Measurements from ENCODE around the gene GNAS. TPM values are rescaled to one million over a fixed set of nuclear protein-coding genes. Genes with fewer than 3 reads are reported as not detected.
A peak's percentile ranks its signal among the peaks of the same experiment; 100 is the strongest.

The GNAS gene
- total RNA-seq, 1 donor from 2014 or later: 1,173 TPM

DNA sequence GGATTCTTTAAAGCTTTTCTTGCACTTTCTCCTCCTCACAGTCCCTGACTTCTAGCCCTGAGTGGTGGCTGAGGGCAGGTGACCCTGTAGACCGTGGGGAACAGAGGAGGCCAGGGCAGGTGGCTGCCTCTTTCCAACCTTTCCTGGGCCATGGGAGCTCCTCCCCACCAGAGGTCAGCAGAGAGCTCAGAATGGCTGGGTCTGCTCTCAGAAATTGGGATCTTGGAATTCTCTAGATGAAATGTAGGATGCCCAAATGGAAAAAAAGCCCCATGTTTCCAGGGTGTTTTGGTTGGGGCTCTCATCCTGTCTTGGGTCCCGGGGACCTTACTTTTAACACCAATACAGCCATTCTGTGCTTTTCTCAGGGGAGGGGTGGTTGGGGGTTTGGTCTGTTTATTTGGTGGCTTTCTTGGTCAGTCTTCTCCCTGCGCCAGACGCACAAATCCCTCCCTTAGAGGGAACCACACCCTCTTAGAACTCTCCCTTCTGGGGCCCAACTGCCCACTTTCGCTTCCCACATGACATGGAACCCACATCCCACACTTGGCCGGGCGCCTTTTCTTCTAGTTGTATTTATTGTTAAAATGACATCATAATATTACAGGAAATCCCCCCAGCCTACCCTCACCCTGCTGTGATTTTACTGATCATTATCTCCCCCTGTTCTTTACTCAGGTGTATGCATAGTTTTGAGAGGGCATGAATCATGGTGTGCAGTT lies 17.9 kb downstream of the GNAS start:
- no peak overlapping the region for H3K27ac Mint-ChIP-seq (ENCODE audit: unreplicated experiment)
- H3K36me3 Mint-ChIP-seq (ENCODE audit: unreplicated experiment): no peaks in the 10 kb centered on the region
- no peak overlapping the region for H3K4me3 Mint-ChIP-seq (ENCODE audit: unreplicated experiment)
- H3K27me3 Mint-ChIP-seq (ENCODE audit: unreplicated experiment): peaks cover 10% of the 10 kb centered on the region
- TF ChIP-seq CTCF (IDR thresholded peaks at IDR 0.05): peak; percentile 94
- H3K9me3 Mint-ChIP-seq (ENCODE audit: unreplicated experiment): no peaks in the 10 kb centered on the region
- peaks cover 14% of the 10 kb centered on the region for H3K4me1 Mint-ChIP-seq (ENCODE audit: unreplicated experiment)
- no peak for DNase-seq (ENCODE audit: extremely low spot score, unreplicated experiment)

GRCh38 chr20:58871533-58872102 lies 19.1 kb downstream of the GNAS start:
- no peaks in the 10 kb centered on the region for H3K36me3 Mint-ChIP-seq (ENCODE audit: unreplicated experiment)
- H3K27me3 Mint-ChIP-seq (ENCODE audit: unreplicated experiment): peaks cover 4% of the 10 kb centered on the region
- peak; percentile 76 for DNase-seq (ENCODE audit: extremely low spot score, unreplicated experiment)
- TF ChIP-seq CTCF (IDR thresholded peaks at IDR 0.05): no peak
- H3K4me1 Mint-ChIP-seq (ENCODE audit: unreplicated experiment): peaks cover 22% of the 10 kb centered on the region
- no peaks in the 10 kb centered on the region for H3K9me3 Mint-ChIP-seq (ENCODE audit: unreplicated experiment)
- no peak overlapping the region for H3K27ac Mint-ChIP-seq (ENCODE audit: unreplicated experiment)
- H3K4me3 Mint-ChIP-seq (ENCODE audit: unreplicated experiment): no peak overlapping the region

GRCh38 chr20:58874469-58874868 lies 22.0 kb downstream of the GNAS start:
- Mint-ChIP-seq H3K36me3 (ENCODE audit: unreplicated experiment) (no peaks in the 10 kb centered on the region), H3K27me3 (ENCODE audit: unreplicated experiment) (no peaks in the 10 kb centered on the region), H3K9me3 (ENCODE audit: unreplicated experiment) (no peaks in the 10 kb centered on the region), H3K4me1 (ENCODE audit: unreplicated experiment) (peaks cover 20% of the 10 kb centered on the region), H3K4me3 (ENCODE audit: unreplicated experiment) (no peak overlapping the region), H3K27ac (ENCODE audit: unreplicated experiment) (no peak overlapping the region)
- TF ChIP-seq CTCF (IDR thresholded peaks at IDR 0.05): no peak
- no peak for DNase-seq (ENCODE audit: extremely low spot score, unreplicated experiment)

- no peaks in the 10 kb centered on the region for H3K27me3 Mint-ChIP-seq (ENCODE audit: unreplicated experiment)
- no peak for DNase-seq (ENCODE audit: extremely low spot score, unreplicated experiment)
- H3K9me3 Mint-ChIP-seq (ENCODE audit: unreplicated experiment): no peaks in the 10 kb centered on the region
- peaks cover 20% of the 10 kb centered on the region for H3K4me1 Mint-ChIP-seq (ENCODE audit: unreplicated experiment)
- TF ChIP-seq CTCF (IDR thresholded peaks at IDR 0.05): no peak
- H3K4me3 Mint-ChIP-seq (ENCODE audit: unreplicated experiment): no peak overlapping the region
- no peaks in the 10 kb centered on the region for H3K36me3 Mint-ChIP-seq (ENCODE audit: unreplicated experiment)
- H3K27ac Mint-ChIP-seq (ENCODE audit: unreplicated experiment): no peak overlapping the region
These were observed 22.6 kb downstream of the GNAS start for GRCh38 chr20:58875111-58875510.

- DNase-seq (ENCODE audit: extremely low spot score, unreplicated experiment): peak; percentile 19
- TF ChIP-seq CTCF (IDR thresholded peaks at IDR 0.05): no peak
- H3K4me3 Mint-ChIP-seq (ENCODE audit: unreplicated experiment): no peak overlapping the region
These were observed 23.1 kb downstream of the GNAS start for GRCh38 chr20:58875541-58876134.

More at GRCh38 chr20:58875541-58876134, 23.1 kb downstream of the GNAS start:
- peaks cover 20% of the 10 kb centered on the region for H3K4me1 Mint-ChIP-seq (ENCODE audit: unreplicated experiment)
- H3K27me3 Mint-ChIP-seq (ENCODE audit: unreplicated experiment): no peaks in the 10 kb centered on the region
- H3K36me3 Mint-ChIP-seq (ENCODE audit: unreplicated experiment): no peaks in the 10 kb centered on the region
- no peaks in the 10 kb centered on the region for H3K9me3 Mint-ChIP-seq (ENCODE audit: unreplicated experiment)
- peak overlapping the region; percentile 64 for H3K27ac Mint-ChIP-seq (ENCODE audit: unreplicated experiment)
